Prostate gland (tissue), 2 donors: ENCODE results near the gene UBASH3B.

Experiments
- CTCF ChIP-seq, 4 experiments: fragments of 200-600 bp in 2 of 4; fragments of 450-650 bp in 2 of 4; sonication (generic) in 2 of 4; IDR thresholded peaks; 1 replicate in 3 of 4; 2 replicates in 1 of 4; pipeline ENCODE4 v1.5.1; 2016 to 2019; ENCODE audit warnings: antibody characterized with exemption in 4 of 4, mild to moderate bottlenecking in 2 of 4, moderate library complexity in 2 of 4
- POLR2A ChIP-seq: fragments of 450-650 bp; IDR thresholded peaks from one replicate; pipeline ENCODE4 v1.6.1; 2016; ENCODE audit warnings: antibody characterized with exemption, mild to moderate bottlenecking

DNA sequence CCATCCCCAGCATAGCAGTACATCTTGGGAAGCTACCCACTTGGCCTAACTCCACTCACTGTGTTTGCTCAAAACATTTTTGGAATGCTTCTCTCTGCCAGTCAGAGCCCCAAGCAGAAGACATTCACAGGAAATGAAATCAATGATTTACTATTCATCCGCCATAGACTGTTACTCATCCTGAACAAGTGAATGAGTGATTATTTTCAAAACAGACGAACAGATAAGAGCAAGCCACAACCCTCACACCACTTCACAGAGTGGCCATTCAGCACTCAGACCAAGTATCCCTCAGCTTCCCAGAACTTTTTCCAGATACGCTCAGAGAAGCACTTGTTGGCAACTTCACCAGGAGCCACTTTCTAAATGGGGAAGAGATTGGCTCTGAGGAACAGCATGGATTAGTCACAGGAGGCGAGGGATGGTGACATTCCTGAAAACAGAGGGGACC is 13.0 kb upstream of the UBASH3B start:
- no peak for TF ChIP-seq CTCF (IDR thresholded peaks at IDR 0.05)
- TF ChIP-seq POLR2A = no peak
